Pancreas (tissue), 10 donors: ENCODE data around the gene CHAF1A. TPM values are rescaled to one million over a fixed set of nuclear protein-coding genes. Genes with fewer than 3 reads are reported as not detected.

ENCODE experiments used
- ATAC-seq, 4 donors: fragments of 200-7000 bp; cut with Tn5 transposase; one replicate each; pipeline versions ENCODE4 v1.8.0 to v1.9.1; 2020; ENCODE audit warnings: mild to moderate bottlenecking in 4 of 4, moderate library complexity in 4 of 4
- DNase-seq, 6 donors: peaks; one replicate each; pipeline ENCODE4 v3.0.0-alpha.2; 2020
- FAIRE-seq: peaks from 2 replicates; lab custom pipeline; 2012; peaks lifted over from hg19 to GRCh38; lab: Jason Lieb, UNC
- H3K27ac ChIP-seq, 4 donors: fragments of 200-600 bp; sonication (generic); 1 replicate in 3 of 4; 2 replicates in 1 of 4; pipeline versions ENCODE4 v1.5.0 to v1.8.0; 2020
- H3K27me3 ChIP-seq, 4 donors: fragments of 200-600 bp; one replicate each; pipeline ENCODE4 v1.8.0; 2021
- H3K36me3 ChIP-seq, 3 donors: fragments of 200-600 bp; sonication (generic) in 1 of 3; one replicate each; pipeline versions ENCODE4 v1.5.0 to v1.8.0; 2020 to 2021
- H3K4me1 ChIP-seq, 3 donors: fragments of 200-600 bp; one replicate each; pipeline ENCODE4 v1.8.0; 2021
- H3K4me3 ChIP-seq, 4 donors: fragments of 200-600 bp; sonication (generic) in 2 of 4; one replicate each; pipeline versions ENCODE4 v1.5.0 to v1.8.0; 2020 to 2021
- H3K9me3 ChIP-seq, 4 donors: fragments of 200-600 bp; one replicate each; pipeline ENCODE4 v1.8.0; 2021
- WGBS, 2 donors: extraction: QIAGEN DNeasy Blood & Tissue Kit; methylation state at CpG; one replicate each; pipeline ENCODE4 v1.1.7; 2013; 5-methylcytosine and 5-hydroxymethylcytosine counted together
- intact Hi-C, 3 donors: fragments of 100-400 bp; cut with DNase I; formaldehyde crosslinking; loops; one replicate each; pipeline versions ENCODE4 v1.11.1 to v1.14.2; 2022
- polyA plus RNA-seq, 2 donors: library from polyadenylated mRNA; stranded (reverse); fragments of 200-250 nt; gene quantifications; one replicate each; pipeline ENCODE4 v1.2.3, GENCODE V29; 2013
- total RNA-seq, 6 donors: library from RNA; stranded (reverse); fragmentation: NEBNext Ultra II Directional in 4 of 6; extraction: Animal tissue kit (Norgen Biotek cat#: 25700) in 4 of 6; gene quantifications; one replicate each; pipeline versions ENCODE4 v1.2.1 to v1.2.4, GENCODE V29; 2021 to 2023
- TF ChIP-seq, protein P1 (sequence below), 4 donors: fragments of 200-600 bp; sonication (generic) in 3 of 4; IDR thresholded peaks; one replicate each; pipeline versions ENCODE4 v1.5.0 to v1.8.0; 2021; ENCODE audit warnings: antibody characterized with exemption in 4 of 4
- donor health status: healthy with polysubstance abuse.
- donor health status: DM: no; HTN: no; CAD: no; lungs with moderate emphysema.
- donor health status: DM: no; HTN: no; CAD: no.
- donor health status: control.
- donor health status: control.
- donor health status: Bipolar disorder and iron deficiency.
- donor health status: DM: yes; HTN: yes; CAD: no.
- donor health status: DM: no; HTN: no; CAD: no.
- donor health status: DM: no; HTN: no; CAD: no.
- donor health status: DM: yes; HTN: yes; CAD: no.

Gene CHAF1A
- total and polyA plus RNA-seq, 8 donors: 2.8 to 5.0 (median 3.9) TPM

DNA sequence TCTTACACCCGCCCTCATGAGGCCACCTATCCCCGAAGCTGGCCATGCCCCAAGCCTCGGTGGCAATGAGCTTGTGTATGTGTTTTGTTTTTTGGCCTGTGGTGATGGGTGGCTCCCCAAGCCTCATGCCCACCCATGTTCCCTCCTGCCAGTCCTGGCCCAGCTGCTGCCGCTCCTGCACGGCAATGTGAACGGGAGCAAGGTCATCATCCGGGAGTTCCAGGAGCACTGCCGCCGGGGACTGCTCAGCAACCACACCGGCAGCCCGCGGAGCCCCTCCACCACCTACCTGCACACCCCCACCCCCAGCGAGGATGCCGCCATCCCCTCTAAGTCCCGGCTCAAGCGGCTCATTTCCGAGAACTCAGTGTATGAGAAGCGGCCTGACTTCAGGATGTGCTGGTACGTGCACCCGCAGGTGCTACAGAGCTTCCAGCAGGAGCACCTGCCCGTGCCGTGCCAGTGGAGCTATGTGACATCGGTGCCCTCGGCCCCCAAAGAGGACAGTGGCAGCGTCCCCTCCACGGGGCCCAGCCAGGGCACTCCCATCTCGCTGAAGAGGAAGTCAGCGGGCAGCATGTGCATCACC is 30.6 kb downstream of the CHAF1A start:
- intact Hi-C loops: no loop called here
- WGBS, 2 donors: 95 to 97% methylated on average over 28 of the region's 28 CpGs

DNA sequence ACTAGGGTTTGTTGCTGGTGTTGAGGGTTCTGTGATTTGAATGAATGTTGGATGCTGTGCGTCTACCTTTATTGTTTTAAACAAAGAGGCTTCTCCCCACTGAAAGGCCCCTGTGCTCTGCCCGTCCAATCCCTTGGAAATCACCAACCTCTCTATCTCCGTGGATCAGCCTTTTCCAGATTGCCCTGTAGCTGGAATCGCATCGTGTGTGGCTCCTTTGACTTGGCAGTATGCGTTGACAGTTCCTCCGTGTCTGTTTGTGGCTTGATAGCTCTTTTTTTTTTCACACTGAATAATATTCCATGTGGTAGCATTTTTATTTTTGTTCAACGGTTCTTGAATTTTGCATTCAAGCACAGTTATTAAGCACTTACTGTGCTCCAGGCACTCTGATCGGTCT is 32.0 kb downstream of the CHAF1A start:
- H3K4me1 ChIP-seq: no peaks in the 10 kb centered on the region
- TF ChIP-seq, protein P1, sequence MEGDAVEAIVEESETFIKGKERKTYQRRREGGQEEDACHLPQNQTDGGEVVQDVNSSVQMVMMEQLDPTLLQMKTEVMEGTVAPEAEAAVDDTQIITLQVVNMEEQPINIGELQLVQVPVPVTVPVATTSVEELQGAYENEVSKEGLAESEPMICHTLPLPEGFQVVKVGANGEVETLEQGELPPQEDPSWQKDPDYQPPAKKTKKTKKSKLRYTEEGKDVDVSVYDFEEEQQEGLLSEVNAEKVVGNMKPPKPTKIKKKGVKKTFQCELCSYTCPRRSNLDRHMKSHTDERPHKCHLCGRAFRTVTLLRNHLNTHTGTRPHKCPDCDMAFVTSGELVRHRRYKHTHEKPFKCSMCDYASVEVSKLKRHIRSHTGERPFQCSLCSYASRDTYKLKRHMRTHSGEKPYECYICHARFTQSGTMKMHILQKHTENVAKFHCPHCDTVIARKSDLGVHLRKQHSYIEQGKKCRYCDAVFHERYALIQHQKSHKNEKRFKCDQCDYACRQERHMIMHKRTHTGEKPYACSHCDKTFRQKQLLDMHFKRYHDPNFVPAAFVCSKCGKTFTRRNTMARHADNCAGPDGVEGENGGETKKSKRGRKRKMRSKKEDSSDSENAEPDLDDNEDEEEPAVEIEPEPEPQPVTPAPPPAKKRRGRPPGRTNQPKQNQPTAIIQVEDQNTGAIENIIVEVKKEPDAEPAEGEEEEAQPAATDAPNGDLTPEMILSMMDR (IDR thresholded peaks at IDR 0.05): no peak
- ATAC-seq: no peak
- no peak overlapping the region for H3K27ac ChIP-seq
- no peak for FAIRE-seq
- H3K4me3 ChIP-seq: no peak overlapping the region
- WGBS, 2 donors: 92 to 93% methylated on average over 9 of the region's 9 CpGs
- intact Hi-C loops: no loop called here
- no peaks in the 10 kb centered on the region for H3K9me3 ChIP-seq
- DNase-seq: no peak
- no peaks in the 10 kb centered on the region for H3K36me3 ChIP-seq
- no peaks in the 10 kb centered on the region for H3K27me3 ChIP-seq

More for the DNA sequence above, 30.6 kb downstream of the CHAF1A start:
- Histone ChIP-seq H3K36me3 (no peaks in the 10 kb centered on the region), H3K9me3 (no peaks in the 10 kb centered on the region), H3K27ac (no peak overlapping the region), H3K27me3 (no peaks in the 10 kb centered on the region), H3K4me3 (no peak overlapping the region), H3K4me1 (no peaks in the 10 kb centered on the region)
- TF ChIP-seq, protein P1 (IDR thresholded peaks at IDR 0.05): no peak
- FAIRE-seq: no peak
- DNase-seq: no peak
- ATAC-seq: no peak

DNA sequence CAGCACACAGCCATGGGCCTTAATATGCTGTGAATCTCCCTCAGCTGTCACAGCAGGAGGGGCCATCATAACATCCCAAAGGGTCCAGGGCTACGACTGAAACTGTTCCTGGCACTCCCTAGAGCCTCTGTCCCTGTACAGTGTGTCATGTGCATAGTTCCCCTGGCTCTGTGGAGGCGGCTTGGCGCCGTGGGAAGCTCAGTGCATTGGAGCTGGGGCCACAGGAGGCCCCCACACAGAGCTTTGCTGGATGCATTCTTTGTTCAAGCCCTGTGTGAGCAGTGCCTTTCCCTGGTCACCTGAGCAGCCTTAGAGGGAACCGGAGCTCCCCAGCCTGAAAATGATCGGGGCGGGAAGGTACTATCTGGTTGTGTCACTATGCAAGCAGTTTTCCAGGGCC is 33.8 kb downstream of the CHAF1A start:
- Histone ChIP-seq H3K36me3 (no peaks in the 10 kb centered on the region), H3K4me1 (no peaks in the 10 kb centered on the region), H3K27ac (no peak overlapping the region), H3K27me3 (no peaks in the 10 kb centered on the region), H3K9me3 (no peaks in the 10 kb centered on the region), H3K4me3 (no peak overlapping the region)
- no peak for ATAC-seq
- no peak for FAIRE-seq
- intact Hi-C loops: no loop called here
- TF ChIP-seq, protein P1 (IDR thresholded peaks at IDR 0.05): no peak
- no peak for DNase-seq
- 92 to 93% methylated on average over 7 of the region's 7 CpGs for WGBS, 2 donors

DNA sequence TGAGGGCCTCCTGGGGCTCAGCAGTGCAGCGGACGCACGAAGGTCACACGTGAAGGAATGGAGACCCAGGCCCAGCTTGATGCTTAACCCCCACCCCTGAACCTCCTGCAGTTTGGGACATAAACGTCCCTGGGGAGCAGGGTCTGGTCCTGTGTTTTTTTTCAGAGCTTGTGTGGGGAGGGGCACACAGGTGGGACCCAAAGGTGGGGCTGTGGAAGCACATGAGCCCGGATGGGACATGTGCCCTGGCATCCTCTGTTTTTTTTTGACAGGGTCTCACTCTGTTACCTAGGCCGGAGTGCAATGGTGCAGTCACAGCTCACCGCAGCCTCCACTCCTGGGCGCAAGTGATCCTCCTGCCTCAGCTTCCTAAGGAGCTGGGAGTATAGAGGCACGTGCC is 34.7 kb downstream of the CHAF1A start:
- FAIRE-seq: no peak
- DNase-seq: no peak
- TF ChIP-seq, protein P1 (IDR thresholded peaks at IDR 0.05): no peak
- Histone ChIP-seq H3K4me1 (no peaks in the 10 kb centered on the region), H3K27me3 (no peaks in the 10 kb centered on the region), H3K36me3 (no peaks in the 10 kb centered on the region), H3K4me3 (no peak overlapping the region), H3K27ac (no peak overlapping the region), H3K9me3 (no peaks in the 10 kb centered on the region)
- no peak for ATAC-seq
- 89 to 92% methylated on average over 10 of the region's 10 CpGs for WGBS, 2 donors
- intact Hi-C loops: no loop called here

DNA sequence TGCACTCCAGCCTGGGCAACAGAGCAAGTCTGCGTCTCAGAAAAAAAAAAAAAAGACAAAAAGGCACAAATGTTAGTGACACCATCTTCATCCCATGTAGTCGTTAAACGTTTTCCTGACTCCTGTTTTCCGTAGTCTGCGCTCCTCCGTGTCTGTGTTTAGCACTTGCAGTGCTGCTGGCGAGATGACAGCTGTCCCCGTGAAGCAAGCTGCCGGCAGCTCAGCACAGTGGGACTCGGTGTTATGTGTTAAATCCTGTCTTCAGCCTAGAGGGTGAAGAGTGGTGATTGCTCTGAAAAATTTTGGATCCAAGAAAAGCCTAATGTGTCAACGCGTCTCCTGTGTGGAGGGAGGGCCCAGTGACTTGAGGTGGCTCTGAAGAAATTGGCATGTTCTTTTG is 36.8 kb downstream of the CHAF1A start:
- Histone ChIP-seq H3K27ac (no peak overlapping the region), H3K36me3 (no peaks in the 10 kb centered on the region), H3K4me3 (no peak overlapping the region), H3K9me3 (no peaks in the 10 kb centered on the region), H3K4me1 (no peaks in the 10 kb centered on the region), H3K27me3 (no peaks in the 10 kb centered on the region)
- TF ChIP-seq, protein P1 (IDR thresholded peaks at IDR 0.05): no peak
- intact Hi-C loops: no loop called here
- no peak for DNase-seq
- WGBS, 2 donors: 90 to 91% methylated on average over 12 of the region's 12 CpGs
- ATAC-seq: no peak
- FAIRE-seq: no peak
